ENCODE data around the gene PARP1. TPM values are rescaled to one million over a fixed set of nuclear protein-coding genes. Genes with fewer than 3 reads are reported as not detected.

Gene PARP1
- total RNA-seq, 3 donors from 2014 or later (not counting 1 experiment from before 2014, with no cell fraction given) = 62.0 to 81.5 (median 77.0) TPM

DNA sequence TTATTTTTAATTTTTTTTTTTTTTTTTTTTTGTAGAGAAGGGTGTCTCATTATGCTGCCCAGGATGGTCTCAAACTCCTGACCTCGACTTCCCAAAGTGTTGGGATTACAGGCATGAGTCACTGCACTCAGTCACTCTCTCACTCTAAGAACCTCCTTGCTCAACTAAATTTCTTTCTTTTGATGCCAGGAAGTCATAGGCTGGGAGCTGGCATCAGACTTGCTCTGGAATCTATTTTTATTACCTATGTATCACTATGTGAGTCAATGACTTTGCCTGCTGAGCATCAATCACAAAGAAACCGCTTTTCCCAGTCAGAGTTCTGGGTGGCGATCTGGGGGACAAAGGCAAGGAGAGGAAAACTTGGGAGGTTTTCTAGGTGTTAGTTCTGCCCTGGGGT lies 35.5 kb upstream of the PARP1 start:
- H3K4me3 Mint-ChIP-seq = no peak overlapping the region
- H3K27me3 ChIP-seq (ENCODE audit: control insufficient read depth, insufficient read depth, low read length) = no peaks in the 10 kb centered on the region
- H3K27ac Mint-ChIP-seq = no peak overlapping the region

DNA sequence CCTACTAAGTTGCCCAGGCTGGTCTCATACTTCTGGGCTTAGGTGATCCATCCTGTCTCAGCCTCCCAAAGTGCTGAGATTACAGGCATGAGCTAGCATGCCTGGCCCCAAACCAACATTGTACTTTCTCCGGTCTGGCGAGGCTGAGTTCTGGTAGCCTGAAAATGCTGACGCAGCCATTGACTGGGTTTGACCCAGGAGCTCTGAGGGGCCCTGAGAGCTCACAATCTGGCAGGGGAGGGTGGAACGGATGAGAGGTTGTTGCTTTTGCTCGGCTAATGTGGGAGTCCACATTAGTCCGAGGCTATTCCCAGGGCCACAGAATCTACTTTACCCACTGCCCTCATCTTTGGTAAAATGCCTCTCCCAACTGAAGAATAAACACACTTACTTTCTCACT lies 35.1 kb upstream of the PARP1 start:
- Histone ChIP-seq H3K9me3 (ENCODE audit: control insufficient read depth, insufficient read depth, low read length) (no peaks in the 10 kb centered on the region), H3K4me3 (ENCODE audit: low read length) (no peak overlapping the region), H3K27me3 (ENCODE audit: control insufficient read depth, insufficient read depth, low read length) (no peaks in the 10 kb centered on the region), H3K27ac (ENCODE audit: low read length) (no peak overlapping the region), H3K36me3 (ENCODE audit: control insufficient read depth, insufficient read depth, low read length) (no peaks in the 10 kb centered on the region), H3K4me1 (ENCODE audit: control insufficient read depth, insufficient read depth, low read length) (peaks cover 16% of the 10 kb centered on the region)
- Mint-ChIP-seq H3K9me3 (no peaks in the 10 kb centered on the region), H3K36me3 (no peaks in the 10 kb centered on the region), H3K27me3 (ENCODE audit: low read depth in 2 of 2) (peaks cover 3 to 18% of the 10 kb centered on the region in 2 donors), H3K27ac (no peak overlapping the region), H3K4me3 (no peak overlapping the region), H3K4me1 (peaks cover 16 to 23% of the 10 kb centered on the region in 2 donors)
- DNase-seq (no peak), ATAC-seq (no peak)
- WGBS (ENCODE audit: insufficient coverage) = 80% methylated on average over 6 of the region's 6 CpGs
- TF ChIP-seq, protein P1, sequence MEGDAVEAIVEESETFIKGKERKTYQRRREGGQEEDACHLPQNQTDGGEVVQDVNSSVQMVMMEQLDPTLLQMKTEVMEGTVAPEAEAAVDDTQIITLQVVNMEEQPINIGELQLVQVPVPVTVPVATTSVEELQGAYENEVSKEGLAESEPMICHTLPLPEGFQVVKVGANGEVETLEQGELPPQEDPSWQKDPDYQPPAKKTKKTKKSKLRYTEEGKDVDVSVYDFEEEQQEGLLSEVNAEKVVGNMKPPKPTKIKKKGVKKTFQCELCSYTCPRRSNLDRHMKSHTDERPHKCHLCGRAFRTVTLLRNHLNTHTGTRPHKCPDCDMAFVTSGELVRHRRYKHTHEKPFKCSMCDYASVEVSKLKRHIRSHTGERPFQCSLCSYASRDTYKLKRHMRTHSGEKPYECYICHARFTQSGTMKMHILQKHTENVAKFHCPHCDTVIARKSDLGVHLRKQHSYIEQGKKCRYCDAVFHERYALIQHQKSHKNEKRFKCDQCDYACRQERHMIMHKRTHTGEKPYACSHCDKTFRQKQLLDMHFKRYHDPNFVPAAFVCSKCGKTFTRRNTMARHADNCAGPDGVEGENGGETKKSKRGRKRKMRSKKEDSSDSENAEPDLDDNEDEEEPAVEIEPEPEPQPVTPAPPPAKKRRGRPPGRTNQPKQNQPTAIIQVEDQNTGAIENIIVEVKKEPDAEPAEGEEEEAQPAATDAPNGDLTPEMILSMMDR (IDR thresholded peaks at IDR 0.05) = no peak
- intact Hi-C loops (cut with micrococcal nuclease) = no loop called here

More for the DNA sequence above, 35.5 kb upstream of the PARP1 start:
- Mint-ChIP-seq H3K27me3 (ENCODE audit: low read depth in 2 of 2) (peaks cover 3 to 14% of the 10 kb centered on the region in 2 donors), H3K4me1 (peaks cover 16 to 23% of the 10 kb centered on the region in 2 donors), H3K9me3 (no peaks in the 10 kb centered on the region), H3K36me3 (no peaks in the 10 kb centered on the region)
- ATAC-seq = no peak
- intact Hi-C loops (cut with micrococcal nuclease) = no loop called here
- Histone ChIP-seq H3K27ac (ENCODE audit: low read length) (no peak overlapping the region), H3K4me3 (ENCODE audit: low read length) (no peak overlapping the region), H3K4me1 (ENCODE audit: control insufficient read depth, insufficient read depth, low read length) (peaks cover 16% of the 10 kb centered on the region), H3K9me3 (ENCODE audit: control insufficient read depth, insufficient read depth, low read length) (no peaks in the 10 kb centered on the region), H3K36me3 (ENCODE audit: control insufficient read depth, insufficient read depth, low read length) (no peaks in the 10 kb centered on the region)
- TF ChIP-seq, protein P1 (IDR thresholded peaks at IDR 0.05) = no peak
- WGBS (ENCODE audit: insufficient coverage) = 96% methylated on average over 3 of the region's 3 CpGs
- no peak for DNase-seq

DNA sequence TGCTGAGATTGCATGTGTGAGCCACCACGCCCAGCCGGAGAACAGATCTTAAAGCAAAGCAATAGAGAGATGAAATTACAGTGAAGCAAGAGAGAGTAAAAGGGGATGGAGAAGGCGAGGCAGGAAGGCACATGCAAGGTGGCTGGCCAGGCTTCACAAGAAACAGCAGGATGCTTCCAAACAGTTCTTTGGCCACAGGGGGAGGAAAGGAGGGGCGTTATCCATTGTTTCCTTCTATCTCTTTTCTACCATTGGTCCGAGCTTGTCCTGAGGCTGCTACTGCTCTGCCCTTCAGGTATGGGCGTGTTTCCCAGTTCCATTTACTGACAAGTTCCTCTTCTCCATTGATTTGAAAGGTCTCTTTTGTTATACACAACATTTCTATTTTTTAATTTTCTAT lies 33.7 kb upstream of the PARP1 start:
- 96% methylated on average over 5 of the region's 6 CpGs for WGBS (ENCODE audit: insufficient coverage)
- H3K27me3 Mint-ChIP-seq (ENCODE audit: low read depth in 2 of 2) = peaks cover 7 to 20% of the 10 kb centered on the region in 2 donors
- no peaks in the 10 kb centered on the region for H3K27me3 ChIP-seq (ENCODE audit: control insufficient read depth, insufficient read depth, low read length)
- peaks cover 16 to 23% of the 10 kb centered on the region in 2 donors for H3K4me1 Mint-ChIP-seq
- no peak overlapping the region for H3K4me3 ChIP-seq (ENCODE audit: low read length)
- intact Hi-C loops (cut with micrococcal nuclease) = no loop called here
- no peaks in the 10 kb centered on the region for H3K9me3 Mint-ChIP-seq
- DNase-seq (no peak), ATAC-seq (no peak)
- H3K36me3 ChIP-seq (ENCODE audit: control insufficient read depth, insufficient read depth, low read length) = no peaks in the 10 kb centered on the region
- no peak overlapping the region for H3K27ac Mint-ChIP-seq
- no peaks in the 10 kb centered on the region for H3K36me3 Mint-ChIP-seq
- H3K4me1 ChIP-seq (ENCODE audit: control insufficient read depth, insufficient read depth, low read length) = peaks cover 16% of the 10 kb centered on the region
- no peak overlapping the region for H3K4me3 Mint-ChIP-seq
- no peak overlapping the region for H3K27ac ChIP-seq (ENCODE audit: low read length)
- TF ChIP-seq, protein P1 (IDR thresholded peaks at IDR 0.05) = no peak
- H3K9me3 ChIP-seq (ENCODE audit: control insufficient read depth, insufficient read depth, low read length) = no peaks in the 10 kb centered on the region

DNA sequence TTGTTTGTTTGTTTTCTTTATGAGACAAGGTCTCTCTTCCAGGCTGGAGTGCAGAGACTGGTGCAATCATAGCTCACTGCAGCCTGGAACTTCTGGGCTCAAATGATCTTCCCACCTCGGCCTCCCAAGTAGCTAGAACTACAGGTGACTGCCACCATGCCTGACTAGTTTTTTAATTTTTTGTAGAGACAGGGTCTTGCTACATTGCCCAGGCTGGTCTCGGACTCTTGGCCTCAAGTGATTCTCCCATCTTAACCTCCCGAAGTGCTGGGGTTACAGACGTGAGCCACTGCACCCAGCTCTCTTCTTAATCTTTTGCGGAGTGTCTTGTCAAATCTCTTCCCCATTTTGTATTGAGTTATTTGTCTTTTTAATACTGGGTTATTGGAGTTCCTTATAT lies 32.6 kb upstream of the PARP1 start:
- Mint-ChIP-seq H3K36me3 (no peaks in the 10 kb centered on the region), H3K4me3 (no peak overlapping the region), H3K27me3 (ENCODE audit: low read depth in 2 of 2) (peaks cover 7 to 20% of the 10 kb centered on the region in 2 donors), H3K27ac (no peak overlapping the region), H3K4me1 (peaks cover 12% of the 10 kb centered on the region in 2 donors), H3K9me3 (no peaks in the 10 kb centered on the region)
- WGBS (ENCODE audit: insufficient coverage) = 92% methylated on average over 4 of the region's 5 CpGs
- Histone ChIP-seq H3K4me3 (ENCODE audit: low read length) (no peak overlapping the region), H3K36me3 (ENCODE audit: control insufficient read depth, insufficient read depth, low read length) (no peaks in the 10 kb centered on the region), H3K4me1 (ENCODE audit: control insufficient read depth, insufficient read depth, low read length) (peaks cover 9% of the 10 kb centered on the region), H3K27ac (ENCODE audit: low read length) (no peak overlapping the region), H3K9me3 (ENCODE audit: control insufficient read depth, insufficient read depth, low read length) (no peaks in the 10 kb centered on the region), H3K27me3 (ENCODE audit: control insufficient read depth, insufficient read depth, low read length) (no peaks in the 10 kb centered on the region)
- no peak for ATAC-seq
- intact Hi-C loops (cut with micrococcal nuclease) = no loop called here
- TF ChIP-seq, protein P1 (IDR thresholded peaks at IDR 0.05) = no peak
- no peak for DNase-seq
